GM19035 (cell line): ENCODE results near the gene UNC93A.

Experiments
- ATAC-seq: cut with Tn5 transposase; IDR thresholded peaks from one replicate; pipeline ENCODE4 v1.9.1; 2021; ENCODE audit not compliant: unreplicated experiment

Gene UNC93A

DNA sequence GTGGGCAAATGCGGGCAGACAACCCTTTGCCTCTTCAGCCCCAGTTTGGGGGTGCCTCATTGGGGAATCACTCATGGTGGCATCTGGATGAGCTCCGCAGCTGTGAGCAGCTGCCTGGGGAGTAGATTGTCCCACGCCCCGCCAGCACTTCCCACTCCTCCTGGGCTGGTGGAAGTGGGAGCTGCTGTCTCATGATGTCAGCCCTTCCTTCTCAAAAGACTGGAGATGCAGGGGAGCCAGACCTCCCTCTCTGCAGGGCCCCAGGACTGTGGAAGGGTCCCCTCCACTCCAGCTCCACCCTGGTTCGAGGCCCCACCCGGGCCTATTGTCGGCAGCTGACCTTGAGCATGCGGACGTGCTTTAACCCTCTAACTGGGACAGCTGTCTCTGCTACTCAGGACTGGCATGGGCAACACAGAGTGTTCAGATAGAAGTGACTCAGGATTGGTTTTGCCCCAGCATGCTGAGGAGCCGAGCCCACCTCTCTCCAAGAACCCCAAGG is 2.0 kb downstream of the UNC93A start:
- ATAC-seq: no peak

DNA sequence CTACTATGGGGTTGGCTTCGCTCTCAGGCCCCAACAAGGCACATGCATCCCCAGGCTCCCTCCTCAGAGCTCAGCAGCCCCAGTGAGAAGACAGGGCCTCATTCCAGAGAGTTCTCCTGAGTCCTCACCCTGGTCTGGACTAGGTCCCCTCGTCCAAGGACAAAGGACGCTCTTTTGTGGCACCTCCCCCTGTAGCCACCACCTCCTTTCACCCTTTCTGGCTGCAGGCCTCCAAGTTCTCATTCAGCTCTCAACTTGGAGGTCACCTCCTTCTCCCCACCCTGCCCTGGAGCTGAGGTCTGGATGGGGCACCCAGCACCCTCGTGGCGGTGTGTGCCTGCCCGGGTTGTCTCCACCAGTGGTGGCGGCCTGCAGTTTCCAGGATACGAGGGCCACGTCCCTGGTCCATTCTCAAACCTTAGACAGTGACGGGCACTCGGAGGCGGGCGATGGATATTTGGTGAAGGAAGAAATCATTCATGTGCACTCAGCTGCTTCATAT is 2.5 kb downstream of the UNC93A start:
- ATAC-seq: no peak

GRCh38 chr6:167294241-167294640 is 3.1 kb downstream of the UNC93A start:
- no peak for ATAC-seq

DNA sequence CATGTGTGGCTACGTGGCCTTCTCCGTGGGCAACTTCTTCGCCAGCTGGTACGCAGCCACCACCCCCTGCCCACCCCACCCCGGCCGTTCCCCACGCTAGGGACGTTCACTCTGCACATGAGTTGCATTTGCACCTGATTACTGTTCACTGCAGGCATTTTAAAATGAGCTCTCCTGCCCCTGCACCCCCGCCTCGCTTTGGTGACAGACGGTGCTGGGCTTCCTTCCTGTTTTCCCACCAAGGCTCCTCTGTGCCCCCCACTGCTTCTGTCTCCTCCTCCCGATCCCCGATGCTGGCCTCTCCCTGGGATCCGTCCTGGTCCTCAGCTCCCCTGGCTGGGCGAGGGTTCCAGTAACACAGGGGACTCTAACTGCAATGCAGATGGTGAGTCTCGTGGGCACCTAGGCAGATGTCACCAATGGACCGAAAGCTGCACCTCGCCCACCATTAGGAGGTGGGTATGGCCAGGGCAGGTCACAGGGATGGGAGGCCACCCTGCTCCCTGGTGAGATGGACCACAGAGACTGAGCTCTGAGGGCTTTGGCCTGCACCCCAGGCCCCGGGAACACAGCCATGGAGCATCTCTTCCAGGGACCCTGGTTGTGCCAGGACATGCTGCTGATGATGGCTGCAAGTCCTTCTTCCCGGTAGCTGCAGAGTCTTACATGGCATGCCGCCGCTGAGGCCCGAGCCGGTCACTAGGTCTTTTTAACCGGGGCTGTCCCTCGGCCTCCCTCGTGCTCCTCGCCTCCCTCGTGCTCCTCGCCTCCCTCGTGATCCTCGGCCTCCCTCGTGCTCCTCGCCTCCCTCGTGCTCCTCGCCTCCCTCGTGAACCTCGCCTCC is 3.8 kb downstream of the UNC93A start:
- no peak for ATAC-seq

DNA sequence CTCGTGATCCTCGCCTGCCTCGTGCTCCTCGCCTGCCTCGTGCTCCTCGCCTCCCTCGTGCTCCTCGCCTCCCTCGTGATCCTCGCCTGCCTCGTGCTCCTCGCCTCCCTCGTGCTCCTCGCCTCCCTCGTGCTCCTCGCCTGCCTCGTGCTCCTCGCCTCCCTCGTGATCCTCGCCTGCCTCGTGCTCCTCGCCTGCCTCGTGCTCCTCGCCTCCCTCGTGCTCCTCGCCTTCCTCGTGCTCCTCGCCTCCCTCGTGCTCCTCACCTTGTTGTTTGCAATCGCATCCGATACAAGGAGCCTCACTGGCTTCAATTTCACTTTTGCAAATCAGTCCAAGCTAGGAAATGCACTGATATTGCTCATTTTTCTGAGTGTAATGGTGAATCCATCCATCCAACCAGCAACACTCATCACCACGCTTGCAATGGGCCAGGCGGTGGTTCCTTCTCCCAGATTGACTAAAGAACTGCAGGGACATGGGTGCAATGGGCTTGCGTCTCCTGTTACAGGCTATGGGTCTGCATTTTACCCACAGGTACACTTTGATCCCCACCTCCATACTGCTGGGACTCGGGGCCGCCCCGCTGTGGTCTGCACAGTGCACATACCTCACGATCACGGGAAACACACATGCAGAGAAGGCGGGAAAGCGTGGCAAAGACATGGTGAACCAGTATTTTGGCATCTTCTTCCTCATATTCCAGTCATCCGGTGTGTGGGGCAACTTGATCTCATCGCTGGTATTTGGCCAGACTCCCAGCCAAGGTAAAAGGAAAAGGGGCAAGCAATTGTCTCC is 4.6 kb downstream of the UNC93A start:
- ATAC-seq: no peak

DNA sequence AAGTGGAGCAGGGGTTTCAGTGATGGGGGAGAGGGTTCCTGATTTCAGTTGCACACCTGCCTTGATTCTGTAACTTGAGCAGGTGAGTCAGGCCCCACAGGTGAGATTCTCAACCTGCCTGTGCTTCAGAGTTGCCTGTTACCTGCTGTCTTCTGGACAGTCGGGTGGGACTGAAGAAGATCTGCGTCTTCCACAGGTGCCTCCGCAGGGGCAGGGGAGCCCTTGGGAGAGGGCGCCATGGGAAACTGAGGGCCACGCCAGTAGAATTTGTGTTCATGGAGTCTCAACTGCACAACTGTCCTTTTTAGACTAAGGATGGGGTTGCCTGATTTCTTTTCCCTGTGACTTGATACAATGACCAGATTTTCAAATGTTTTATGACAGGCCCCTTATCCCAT is 5.2 kb downstream of the UNC93A start:
- ATAC-seq: no peak

DNA sequence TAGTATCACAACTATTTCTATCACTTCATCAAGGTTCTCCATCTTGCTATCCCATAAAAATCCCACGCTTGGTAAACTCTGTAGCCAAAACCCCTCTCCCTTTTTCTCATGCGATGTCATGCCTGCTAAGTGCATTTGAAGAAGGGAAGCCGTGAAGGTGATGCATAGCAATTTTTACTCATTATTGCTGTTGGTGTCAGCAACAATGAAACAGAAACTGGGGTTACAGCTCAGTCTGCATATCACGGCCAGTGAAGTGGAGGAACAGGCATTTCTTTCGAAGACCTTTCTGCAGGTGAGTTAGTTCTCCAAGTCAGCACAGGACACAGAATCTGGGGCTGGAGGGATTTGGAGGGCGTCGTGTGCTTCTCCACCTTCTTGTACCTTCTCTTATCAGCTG is 5.8 kb downstream of the UNC93A start:
- no peak for ATAC-seq

GRCh38 chr6:167298127-167298526 is 7.0 kb downstream of the UNC93A start:
- no peak for ATAC-seq

DNA sequence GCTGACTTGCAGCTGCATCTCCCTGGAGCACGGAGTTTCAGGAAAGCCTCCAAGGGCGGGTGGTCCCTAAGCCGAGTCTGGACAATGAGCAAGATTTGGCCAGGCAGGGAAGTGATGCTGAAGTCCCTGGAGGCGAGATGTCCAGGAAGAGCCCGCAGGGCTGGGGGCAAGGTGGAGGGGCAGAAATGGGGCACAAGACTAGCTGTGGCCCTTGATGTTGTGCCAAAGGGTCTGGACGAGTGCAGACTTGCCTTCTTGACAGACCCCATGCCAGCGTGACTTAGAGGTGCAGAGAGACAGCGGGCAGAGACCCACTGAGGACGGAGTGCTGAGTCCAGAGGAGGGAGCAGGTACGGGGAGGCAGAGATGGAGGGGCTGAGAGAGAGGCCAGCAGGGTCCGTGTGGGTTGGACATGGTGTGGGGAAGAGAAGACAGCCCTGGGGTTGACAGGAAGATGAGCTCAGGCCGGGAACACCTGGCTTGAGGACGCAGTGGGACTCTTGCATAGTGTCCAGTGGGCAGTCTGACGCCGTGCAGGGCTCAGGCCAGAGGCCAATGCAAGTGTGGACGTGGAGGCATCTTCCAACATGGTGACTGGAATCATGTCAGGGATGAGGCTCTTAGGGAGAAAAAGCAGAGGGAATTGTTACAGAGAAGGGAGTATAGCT is 8.7 kb downstream of the UNC93A start:
- ATAC-seq: no peak

GRCh38 chr6:167300902-167301777 is 10.0 kb downstream of the UNC93A start:
- no peak for ATAC-seq

GRCh38 chr6:167302074-167302473 is 11.0 kb downstream of the UNC93A start:
- ATAC-seq: no peak

GRCh38 chr6:167302796-167303195 is 11.7 kb downstream of the UNC93A start:
- no peak for ATAC-seq

DNA sequence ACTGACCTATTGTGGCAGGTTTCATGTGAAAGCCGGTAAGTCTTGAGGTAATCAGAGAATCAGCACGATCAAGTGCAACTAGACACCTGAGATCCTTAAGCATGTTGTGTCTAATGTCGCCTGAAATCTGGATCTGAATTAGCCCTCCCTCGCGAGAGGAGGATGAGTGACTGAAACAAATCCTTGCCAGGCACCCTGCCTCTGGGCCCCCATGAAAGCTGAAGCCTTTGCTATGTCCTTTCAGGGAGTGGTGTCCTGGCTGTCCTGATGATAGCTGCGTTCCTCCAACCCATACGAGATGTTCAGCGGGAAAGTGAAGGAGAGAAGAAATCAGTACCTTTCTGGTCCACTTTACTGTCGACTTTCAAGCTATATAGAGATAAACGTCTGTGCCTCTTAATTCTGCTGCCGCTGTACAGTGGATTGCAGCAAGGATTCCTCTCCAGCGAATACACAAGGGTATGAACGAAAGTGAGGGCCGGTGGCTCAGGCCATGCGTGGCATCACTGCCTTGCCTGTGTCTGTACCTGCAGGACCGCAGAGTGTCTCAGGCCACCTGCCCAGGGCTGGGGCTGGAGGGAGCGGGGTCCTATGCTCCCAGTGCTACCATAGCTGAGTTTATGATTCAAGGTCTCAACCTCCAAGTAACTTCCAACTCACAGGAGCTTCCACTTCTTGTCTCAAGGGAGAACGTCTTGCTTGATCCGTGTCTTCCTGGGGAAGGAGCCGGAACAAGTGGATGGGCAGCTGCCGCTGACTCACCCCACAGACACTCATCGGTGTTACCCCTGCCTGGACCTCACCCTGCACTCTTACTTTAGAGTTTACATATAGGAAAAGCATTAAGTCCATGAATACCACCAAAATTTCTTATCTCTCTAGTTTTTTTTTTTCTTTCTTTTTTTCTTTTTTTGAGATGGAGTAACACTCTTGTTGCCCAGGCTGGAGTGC is 12.8 kb downstream of the UNC93A start:
- no peak for ATAC-seq

GRCh38 chr6:167304912-167305311 is 13.8 kb downstream of the UNC93A start:
- no peak for ATAC-seq

GRCh38 chr6:167305796-167306195 is 14.7 kb downstream of the UNC93A start:
- ATAC-seq: no peak

- ATAC-seq: no peak
Observed at GRCh38 chr6:167306401-167306998, 15.4 kb downstream of the UNC93A start.

DNA sequence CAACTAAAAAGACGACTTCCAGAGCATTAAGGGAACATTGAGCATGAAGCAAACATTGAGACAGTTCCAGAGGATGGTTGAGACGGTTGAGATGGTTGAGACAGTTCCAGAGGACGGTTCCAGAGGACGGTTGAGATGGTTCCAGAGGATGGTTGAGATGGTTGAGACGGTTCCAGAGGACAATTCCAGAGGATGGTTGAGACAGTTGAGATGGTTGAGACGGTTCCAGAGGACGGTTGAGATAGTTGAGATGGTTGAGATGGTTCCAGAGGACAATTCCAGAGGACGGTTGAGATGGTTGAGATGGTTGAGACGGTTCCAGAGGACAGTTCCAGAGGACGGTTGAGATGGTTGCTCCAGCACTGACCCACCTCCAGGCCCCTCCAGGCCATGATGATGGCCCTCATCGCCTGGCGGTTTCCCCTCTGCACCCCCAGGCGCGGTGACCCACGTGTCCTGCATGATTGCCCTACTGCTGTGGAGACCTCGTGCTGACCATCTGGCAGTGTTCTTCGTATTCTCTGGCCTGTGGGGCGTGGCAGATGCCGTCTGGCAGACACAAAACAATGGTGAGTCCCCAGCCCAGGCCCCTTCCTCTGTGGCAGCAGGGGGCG is 16.3 kb downstream of the UNC93A start:
- no peak for ATAC-seq

- no peak for ATAC-seq
Observed at GRCh38 chr6:167308207-167308606, 17.1 kb downstream of the UNC93A start.
